ENCODE measurements around the gene ALG5. TPM values are rescaled to one million over a fixed set of nuclear protein-coding genes. Genes with fewer than 3 reads are reported as not detected.

Gene ALG5
- total and polyA plus RNA-seq, 2 of the 4 experiments (the other 2 are of a cell fraction): 19.4 to 21.9 TPM

GRCh38 chr13:36919171-36919832 lies 79.8 kb downstream of the ALG5 start:
- intact Hi-C loops (cut with micrococcal nuclease) (loop anchor here (2.0 to 5.0 kb wide), 2 partner anchors 37 to 61 kb away; no protein-coding TSS in a partner anchor), dilution Hi-C loops (cut with HindIII; ENCODE audit: low sequenced_read_pairs, unreplicated experiment) (no loop called here), in situ Hi-C loops (cut with MboI; ENCODE audit: low sequenced_read_pairs) (no loop called here)
- peaks cover 8% of the 10 kb centered on the region for H3K4me1 ChIP-seq (ENCODE audit: control insufficient read depth, insufficient read depth, low read length)
- H3K4me3 ChIP-seq (ENCODE audit: insufficient read depth, low read depth, low read length): peak overlapping the region; percentile 78
- H3K9ac ChIP-seq (ENCODE audit: low read depth, low read length): peak overlapping the region; percentile 84
- no peaks in the 10 kb centered on the region for H3K9me3 ChIP-seq (ENCODE audit: control insufficient read depth, insufficient read depth, low read length)
- peak overlapping the region; percentile 34; the same call in 1 of the 2 replicates for H4K91ac ChIP-seq (ENCODE audit: insufficient read depth, low read depth, low read length)
- 0% methylated on average over 7 of the region's 51 CpGs; no CpG with 5 or more reads in 1 of the 2 experiments for WGBS, 2 experiments (ENCODE audit: extremely low coverage in 2 of 2, insufficient read length in 1 of 2)
- BruUV-seq (replicated peaks): no TSS peak
- peak overlapping the region; percentile 92 for H2AFZ ChIP-seq (replicated peaks; ENCODE audit: low read length, poor library complexity)
- H3K23ac ChIP-seq (ENCODE audit: low read depth, low read length): peak overlapping the region; percentile 25
- peaks cover 11 to 34% of the 10 kb centered on the region in 2 experiments; a peak in 3 of 4 replicates for H3K79me1 ChIP-seq (ENCODE audit: low read depth in 1 of 2, low read length in 2 of 2)
- peak; percentile 59 for ATAC-seq (ENCODE audit: low read depth)
- ChIA-PET CTCF (no interaction called here), POLR2A (ENCODE audit: unreplicated experiment) (no interaction called here)
- peak overlapping the region; percentile 80 for H3K14ac ChIP-seq (replicated peaks; ENCODE audit: low read depth, low read length)
- peaks cover 5% of the 10 kb centered on the region; the same call in 1 of the 2 replicates for H4K20me1 ChIP-seq (ENCODE audit: insufficient read depth, low read length)
- H3K36me3 ChIP-seq (ENCODE audit: control insufficient read depth, insufficient read depth, low read length): no peaks in the 10 kb centered on the region
- H3K4me2 ChIP-seq (ENCODE audit: low read depth, low read length): peak overlapping the region; percentile 83
- H3K27me3 ChIP-seq (ENCODE audit: control insufficient read depth, insufficient read depth, low read length): no peaks in the 10 kb centered on the region
- H3K9me1 ChIP-seq (ENCODE audit: insufficient read depth, low read length): peaks cover 10% of the 10 kb centered on the region
- H3K4ac ChIP-seq (ENCODE audit: low read depth, low read length): peak overlapping the region; percentile 62
- TF ChIP-seq ELK1 (IDR thresholded peaks at IDR 0.05; ENCODE audit: borderline replicate concordance, low read depth, low read length) (no peak), POLR2A (IDR thresholded peaks at IDR 0.05; ENCODE audit: low read depth, low read length) (peak; percentile 36; the same call in 1 of the 2 replicates), RFX5 (IDR thresholded peaks at IDR 0.05; ENCODE audit: low read depth, low read length) (no peak)
- H2AK9ac ChIP-seq (replicated peaks; ENCODE audit: low read depth, low read length, poor library complexity): no peak overlapping the region
- H3K56ac ChIP-seq (ENCODE audit: extremely low read depth, insufficient read depth, low read length): peak overlapping the region; percentile 84
- H2BK15ac ChIP-seq (ENCODE audit: low read depth, low read length): peak overlapping the region; percentile 45; the same call in 2 of the 3 replicates
- peak overlapping the region in 1 of 2 experiments; percentile 54; a peak in 1 of 4 replicates for H4K8ac ChIP-seq (ENCODE audit: low read depth in 2 of 2, low read length in 2 of 2)
- DNase-seq: peak; percentile 17
- H3K27ac ChIP-seq (ENCODE audit: insufficient read depth, low read length): peak overlapping the region; percentile 75
- H2BK120ac ChIP-seq (ENCODE audit: low read depth, low read length): peak overlapping the region; percentile 72
- peak overlapping the region; percentile 13 for H3K18ac ChIP-seq (ENCODE audit: low read depth, low read length)
- peak overlapping the region; percentile 11; the same call in 1 of the 2 replicates for H2BK20ac ChIP-seq (ENCODE audit: low read depth, low read length)
- H2BK5ac ChIP-seq (ENCODE audit: low read depth, low read length, poor library complexity, severe bottlenecking): peak overlapping the region; percentile 82
- no peak overlapping the region for H2AK5ac ChIP-seq (ENCODE audit: low read depth, low read length)
- H4K5ac ChIP-seq (ENCODE audit: low read depth, low read length): 0 out of 2 replicates have a peak overlapping the region, but pooled peaks have one; percentile 36

Measured in IMR-90 (cell line).